HG02763 (cell line): ENCODE measurements around the gene MAPKAP1.
"Not testable (repeated sequence)": the region's sequence is repeated elsewhere in the genome, so short reads cannot be mapped to it uniquely, and the experiment has no call there.

Experiments used
- ATAC-seq: cut with Tn5 transposase; IDR thresholded peaks from one replicate; pipeline ENCODE4 v1.9.1; 2021; ENCODE audit warnings: mild to moderate bottlenecking, moderate library complexity; ENCODE audit not compliant: unreplicated experiment

Gene MAPKAP1

DNA sequence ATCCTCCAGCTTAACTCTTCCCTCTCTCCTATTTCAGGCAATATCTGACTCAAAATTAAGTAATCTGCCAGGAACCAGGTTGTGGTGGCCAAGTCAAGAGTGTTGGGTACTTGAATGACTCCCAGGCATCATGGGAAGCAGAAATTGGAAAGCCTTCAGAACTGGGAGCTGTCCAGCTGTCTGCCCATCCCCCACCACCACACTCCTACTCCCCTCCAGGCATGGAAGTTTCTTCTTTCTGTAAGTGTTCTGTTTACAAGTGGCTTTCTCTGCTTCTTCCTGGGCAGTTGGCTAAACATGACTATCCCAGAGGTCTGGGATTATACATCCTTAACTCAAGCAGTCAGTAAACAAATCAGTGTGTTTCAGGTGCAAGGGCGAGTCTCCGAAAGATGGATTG lies 25.6 kb upstream of the MAPKAP1 start:
- ATAC-seq: no peak

DNA sequence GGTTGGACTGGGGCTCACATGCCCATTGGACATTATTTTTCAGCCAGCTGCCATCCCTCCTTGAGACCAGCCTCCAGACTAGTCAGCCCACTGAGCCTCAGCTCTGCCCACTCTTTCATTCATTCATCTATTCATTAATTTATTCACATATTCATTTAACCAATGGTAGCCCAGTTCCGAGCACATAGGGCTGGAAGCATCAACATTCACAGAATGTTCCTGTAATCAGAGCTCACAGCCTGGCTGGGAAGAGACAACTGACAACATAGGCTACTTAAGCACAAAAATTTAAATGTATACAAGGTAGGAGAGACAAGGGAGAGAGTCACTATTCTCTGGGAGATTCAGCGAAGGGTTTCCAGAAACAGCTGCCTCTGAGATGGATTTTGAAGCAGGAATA lies 23.2 kb upstream of the MAPKAP1 start:
- ATAC-seq: no peak

DNA sequence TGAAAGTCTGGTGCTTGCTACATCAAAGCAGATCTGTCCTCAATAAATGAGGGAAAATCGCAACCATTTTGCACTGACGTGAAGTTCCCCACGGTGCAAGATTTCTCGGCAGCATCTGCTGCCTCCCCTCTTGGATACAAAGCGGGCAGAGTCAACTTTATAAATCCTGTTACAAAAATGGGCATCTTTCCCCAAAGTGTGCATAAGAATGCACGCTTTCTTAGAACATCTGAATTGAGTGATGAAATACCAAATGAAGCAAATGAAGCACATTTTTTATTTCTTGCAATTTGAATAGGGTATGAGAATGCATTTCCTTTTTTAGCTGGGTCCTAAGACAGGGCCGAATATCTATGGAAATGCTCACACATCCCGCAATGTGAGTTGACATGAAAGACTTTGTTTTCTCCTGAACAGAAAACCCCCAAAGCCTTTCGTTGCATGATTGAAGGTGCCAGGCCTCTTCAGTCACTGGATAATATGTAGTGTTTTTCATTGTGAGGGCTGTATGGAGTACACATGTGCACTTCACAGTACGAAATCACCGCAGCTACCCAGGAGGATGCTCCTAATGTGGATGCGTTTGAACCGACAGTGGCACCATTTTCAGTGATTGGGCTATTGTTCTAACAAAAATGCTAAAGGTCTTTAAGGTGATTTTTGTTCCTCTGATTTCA lies 19.6 kb upstream of the MAPKAP1 start:
- no peak for ATAC-seq

DNA sequence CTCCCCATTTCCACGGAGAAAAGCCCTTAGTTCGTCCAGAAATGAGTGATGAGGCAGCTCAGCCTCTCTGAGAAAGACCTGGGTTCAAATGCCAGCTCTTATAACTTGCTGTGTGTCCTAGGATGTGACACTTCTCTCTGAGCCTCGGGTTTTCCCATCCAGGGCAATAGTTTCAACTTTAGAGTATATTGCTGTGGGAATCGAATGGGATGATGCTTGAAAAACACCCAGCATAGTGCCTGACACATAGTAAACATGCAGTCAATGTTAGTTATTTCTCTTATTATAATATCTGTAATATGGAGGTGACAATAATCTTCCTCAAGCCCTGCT lies 430 bp upstream of the MAPKAP1 start:
- peak; percentile 17 for ATAC-seq

DNA sequence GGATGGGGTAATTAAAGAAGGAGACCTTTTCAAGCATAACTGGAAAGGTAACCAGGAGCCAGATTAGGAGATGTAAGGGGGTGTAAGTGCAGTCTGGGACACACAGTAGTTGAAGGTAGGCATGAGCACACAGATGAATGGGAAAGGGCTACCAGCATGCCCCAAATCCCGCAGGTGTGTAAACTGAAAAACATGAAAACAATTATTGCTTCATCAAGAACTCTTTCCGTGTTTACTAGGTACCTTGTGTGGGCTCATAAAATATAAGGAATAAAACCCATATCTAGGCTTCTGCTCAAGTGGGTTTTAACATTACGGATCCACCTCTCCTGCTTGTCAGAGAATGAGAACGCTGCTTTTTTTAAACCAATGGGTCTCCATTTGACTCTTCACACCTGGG lies 1.1 kb downstream of the MAPKAP1 start:
- no peak for ATAC-seq

DNA sequence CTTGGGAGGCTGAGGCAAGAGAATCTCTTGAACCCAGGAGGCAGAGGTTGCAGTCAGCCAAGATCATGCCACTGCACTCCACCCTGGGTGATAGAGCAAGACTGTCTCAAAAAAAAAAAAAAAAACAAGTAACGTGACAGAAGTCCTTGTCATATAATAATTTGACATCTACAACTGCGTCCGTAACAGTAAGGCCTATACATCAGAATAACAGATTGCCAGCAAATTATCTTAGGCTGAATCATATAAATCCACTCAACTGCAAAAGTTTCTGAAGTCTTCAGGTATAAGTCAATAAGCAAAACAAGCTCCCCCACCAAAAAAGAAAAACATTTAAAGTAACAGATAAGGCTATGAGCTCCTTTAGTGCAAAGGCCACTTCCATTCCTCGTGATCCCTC lies 3.3 kb downstream of the MAPKAP1 start:
- ATAC-seq: no peak

DNA sequence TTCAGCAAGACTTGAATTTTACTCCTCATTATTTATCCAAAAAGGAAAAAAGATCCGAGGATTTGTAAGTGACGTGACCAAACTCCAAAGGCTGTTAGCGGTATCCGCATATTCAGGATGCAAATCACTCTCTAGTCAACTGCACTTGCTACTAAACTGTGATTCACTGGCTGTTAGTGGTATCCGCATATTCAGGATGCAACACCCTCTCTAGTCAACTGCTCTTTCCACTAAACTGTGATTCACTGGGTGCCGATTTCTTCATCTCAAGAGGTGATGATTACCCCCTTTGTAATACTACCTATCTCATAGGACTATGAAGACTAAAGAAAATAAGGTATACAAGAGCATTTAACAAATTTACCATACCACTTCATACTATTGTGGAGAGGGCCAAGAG lies 5.7 kb downstream of the MAPKAP1 start:
- no peak for ATAC-seq

DNA sequence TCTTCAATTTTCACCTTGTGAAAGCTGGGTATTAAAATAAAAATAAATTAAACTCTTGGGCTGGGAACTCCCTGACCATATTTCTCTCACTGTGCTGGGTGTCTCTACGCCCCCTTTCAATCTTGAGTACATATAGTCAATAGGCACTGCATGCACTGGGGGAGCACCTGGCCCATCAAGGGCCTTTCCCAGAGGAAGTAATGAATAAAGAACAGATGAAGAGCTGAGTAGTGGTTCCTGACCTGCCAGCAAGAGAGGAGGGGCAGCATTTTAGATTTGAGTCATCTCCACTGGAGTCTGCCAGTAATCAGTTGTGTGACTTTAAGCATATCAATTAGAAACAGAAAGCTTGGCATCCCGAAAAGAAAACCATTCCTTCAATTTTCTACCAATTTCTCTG lies 6.2 kb downstream of the MAPKAP1 start:
- peak; percentile 67 for ATAC-seq

DNA sequence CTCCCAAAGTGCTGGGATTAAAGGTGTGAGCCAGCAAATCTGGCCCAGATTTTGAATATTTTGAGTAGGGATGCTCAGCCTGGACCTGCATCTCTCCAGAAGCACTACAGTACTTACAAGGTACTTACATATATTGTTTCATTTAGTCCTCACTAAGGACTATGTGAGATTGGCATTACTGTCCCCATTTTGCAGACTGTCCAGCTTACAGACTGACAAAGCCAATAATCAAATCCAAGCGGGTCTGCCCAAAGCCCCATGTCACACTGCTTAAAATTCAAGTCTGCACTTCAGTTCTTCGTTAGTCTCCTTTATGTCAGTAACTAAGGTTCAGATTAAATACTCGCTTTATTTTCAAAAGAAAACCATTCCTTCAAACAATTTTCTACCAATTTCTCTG lies 7.1 kb downstream of the MAPKAP1 start:
- ATAC-seq: no peak

DNA sequence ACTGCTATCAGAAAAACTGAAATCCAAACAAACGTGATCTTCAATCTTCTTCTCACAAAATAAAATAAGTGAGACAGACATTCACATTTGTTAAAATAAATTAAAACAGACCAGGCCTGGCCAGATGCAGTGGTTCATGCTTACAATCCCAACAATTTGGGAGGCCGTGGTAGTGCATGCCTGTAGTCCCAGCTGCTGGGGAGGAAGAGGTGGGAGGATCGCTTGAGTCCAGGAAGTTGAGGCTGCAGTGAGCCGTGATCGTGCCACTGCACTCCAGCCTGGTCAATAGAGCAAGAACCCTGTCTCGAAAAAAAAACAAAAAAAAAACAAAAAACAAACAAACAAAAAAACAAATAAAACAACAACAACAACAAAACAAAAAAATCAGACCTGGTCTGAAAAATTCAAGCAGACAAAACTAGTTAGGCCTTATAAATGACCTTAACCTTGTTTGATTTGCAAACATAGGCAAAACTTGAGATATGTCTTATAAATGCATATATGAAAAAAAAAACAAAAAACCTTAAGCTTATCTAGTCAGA lies 10.8 kb downstream of the MAPKAP1 start:
- no peak for ATAC-seq

DNA sequence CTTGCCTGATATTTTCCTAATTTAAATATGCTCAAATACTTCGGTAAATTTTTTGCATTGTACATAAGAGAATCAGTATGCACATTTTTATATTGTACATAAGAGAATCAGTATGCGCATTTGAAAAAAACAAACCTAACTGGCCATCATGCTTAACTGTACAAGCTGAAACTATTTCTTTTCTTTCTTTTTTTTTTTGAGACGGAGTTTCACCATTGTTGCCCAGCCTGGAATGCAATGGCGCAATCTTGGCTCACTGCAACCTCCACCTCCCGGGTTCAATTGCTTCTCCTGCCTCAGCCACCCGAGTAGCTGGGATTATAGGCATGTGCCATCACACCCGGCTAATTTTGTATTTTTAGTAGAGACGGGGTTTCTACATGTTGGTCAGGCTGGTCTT lies 11.5 kb downstream of the MAPKAP1 start:
- ATAC-seq: not testable (repeated sequence)

DNA sequence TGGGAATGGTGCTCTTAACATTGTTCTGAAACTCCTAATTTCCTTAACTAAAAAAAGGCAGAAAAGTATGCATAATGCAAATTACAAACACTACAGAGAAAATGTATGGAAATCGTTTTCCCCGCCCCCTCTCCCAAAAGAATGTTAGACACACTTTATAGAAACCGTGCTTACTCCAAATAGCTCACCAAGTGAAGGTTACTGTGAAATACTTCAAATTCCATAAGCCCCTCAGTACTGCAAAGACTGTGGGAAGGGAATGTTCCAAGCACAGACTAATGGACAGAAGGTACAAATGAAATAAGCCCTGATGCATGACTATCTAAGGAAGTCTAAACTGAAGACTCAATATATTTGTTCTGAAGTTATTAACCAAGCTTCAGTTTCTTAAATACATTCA lies 12.5 kb downstream of the MAPKAP1 start:
- ATAC-seq: no peak

DNA sequence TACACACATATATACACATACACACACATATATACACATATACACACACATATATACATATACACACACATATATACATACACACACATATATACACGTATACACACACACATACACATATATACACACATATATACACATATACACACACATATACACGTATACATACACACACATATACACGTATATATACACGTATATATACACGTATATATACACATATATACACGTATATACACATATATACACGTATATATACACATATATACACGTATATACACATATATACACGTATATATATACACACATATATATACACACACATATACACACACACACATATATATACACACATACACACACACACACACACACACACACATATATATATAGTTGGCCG lies 13.5 kb downstream of the MAPKAP1 start:
- not testable (repeated sequence) for ATAC-seq

DNA sequence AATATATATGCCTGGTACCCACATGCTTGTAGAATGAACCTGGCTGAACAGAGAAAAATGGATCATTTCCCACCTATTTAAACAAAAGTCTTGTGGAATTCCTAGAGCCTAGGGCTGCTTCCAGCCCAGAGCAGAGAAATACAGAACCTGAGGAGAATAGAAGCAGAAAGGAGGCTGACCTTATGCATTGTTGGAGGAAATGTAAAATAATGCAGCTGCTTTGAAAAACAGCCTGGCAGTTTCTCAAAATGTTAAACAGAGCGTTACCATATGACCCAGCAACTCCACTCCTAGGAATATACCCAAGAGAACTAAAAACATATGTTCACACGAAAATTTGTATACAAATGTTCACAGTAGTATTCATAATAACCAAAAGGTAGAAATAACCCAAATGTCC lies 15.1 kb downstream of the MAPKAP1 start:
- no peak for ATAC-seq

DNA sequence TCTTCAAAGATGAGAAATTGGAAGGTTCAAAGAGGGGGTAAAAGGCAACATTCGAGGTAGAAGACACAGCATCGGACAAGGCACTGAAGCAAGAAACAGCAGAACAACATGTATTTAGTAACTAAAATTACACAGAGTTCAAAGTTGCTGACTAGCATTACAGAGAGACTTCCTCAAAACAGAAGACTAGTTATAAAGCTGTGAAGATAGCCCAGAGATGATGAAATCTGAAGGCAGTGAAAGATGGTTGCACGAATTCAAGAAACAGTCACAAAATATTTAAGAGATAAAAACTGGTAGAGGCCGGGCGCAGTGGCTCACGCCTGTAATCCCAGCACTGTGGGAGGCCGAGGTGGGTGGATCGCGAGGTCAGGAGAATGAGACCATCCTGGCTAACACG lies 16.3 kb downstream of the MAPKAP1 start:
- ATAC-seq: no peak

DNA sequence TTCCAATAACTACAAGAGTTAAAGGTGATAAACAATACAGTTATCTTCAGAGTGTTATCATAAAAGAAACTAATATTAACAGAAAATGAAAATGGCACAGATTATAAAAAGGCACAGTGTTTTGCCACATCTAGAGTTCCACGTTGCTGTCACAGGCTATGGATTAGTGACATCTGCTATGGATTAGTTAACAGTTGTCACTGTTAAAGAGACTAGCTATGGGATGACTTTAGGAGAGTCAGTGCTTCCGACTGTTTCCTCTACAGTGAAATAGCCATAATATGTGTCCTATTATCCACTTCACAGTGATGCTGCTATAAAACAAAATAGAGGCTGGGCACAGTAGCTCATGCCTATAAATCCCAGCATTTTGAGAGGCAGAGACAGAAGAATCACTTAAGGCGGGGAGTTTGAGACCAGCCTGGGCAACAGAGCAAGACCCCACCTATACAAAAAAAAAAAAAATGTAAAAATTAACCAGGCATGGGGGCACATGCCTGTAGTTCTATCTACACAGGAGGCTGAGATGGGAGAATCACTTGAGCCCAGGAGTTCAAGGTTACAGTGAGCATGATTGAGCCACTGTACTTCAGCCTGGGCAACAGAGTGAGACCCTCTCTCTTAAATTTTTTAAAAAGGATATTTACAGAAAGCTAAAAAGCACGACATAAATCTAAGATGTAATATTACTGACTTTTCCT lies 19.7 kb downstream of the MAPKAP1 start:
- no peak for ATAC-seq

DNA sequence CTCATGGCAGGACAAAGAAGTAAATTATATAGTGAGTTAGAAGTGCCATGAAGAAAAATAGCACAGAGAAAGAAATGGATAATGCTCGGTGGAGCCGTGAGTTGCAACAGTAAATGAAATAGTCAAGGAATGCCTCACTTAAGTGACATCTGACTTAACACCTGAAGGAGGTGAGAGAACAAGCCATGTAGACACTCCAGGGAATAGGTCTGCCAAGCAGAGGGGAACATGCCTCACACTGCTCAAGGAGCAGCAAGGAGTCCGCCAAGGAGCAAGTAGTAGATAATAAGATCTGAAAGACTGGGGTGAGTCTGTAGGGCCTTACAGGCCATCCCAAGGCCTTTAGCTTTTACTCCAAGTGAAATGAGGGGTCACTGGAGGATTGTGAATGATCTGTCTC lies 21.8 kb downstream of the MAPKAP1 start:
- ATAC-seq: no peak

DNA sequence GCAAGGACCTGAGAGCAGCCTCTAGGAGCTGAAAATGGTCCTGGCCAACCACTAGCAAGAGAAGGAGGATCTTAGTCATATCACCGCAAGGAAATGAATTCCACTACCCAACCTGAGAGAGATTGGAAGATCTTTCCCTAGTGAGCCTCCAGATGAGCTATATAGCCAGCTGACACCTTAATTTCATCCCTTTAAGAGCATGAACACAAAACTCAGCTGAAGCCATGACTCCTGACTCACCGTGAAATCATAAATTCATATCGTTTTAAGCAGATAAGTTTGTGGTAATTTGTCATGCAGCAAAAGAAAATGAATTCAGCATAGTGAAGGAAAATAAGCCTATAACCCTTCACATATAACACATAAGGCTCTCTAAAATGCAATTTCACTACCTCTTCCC lies 23.5 kb downstream of the MAPKAP1 start:
- no peak for ATAC-seq

DNA sequence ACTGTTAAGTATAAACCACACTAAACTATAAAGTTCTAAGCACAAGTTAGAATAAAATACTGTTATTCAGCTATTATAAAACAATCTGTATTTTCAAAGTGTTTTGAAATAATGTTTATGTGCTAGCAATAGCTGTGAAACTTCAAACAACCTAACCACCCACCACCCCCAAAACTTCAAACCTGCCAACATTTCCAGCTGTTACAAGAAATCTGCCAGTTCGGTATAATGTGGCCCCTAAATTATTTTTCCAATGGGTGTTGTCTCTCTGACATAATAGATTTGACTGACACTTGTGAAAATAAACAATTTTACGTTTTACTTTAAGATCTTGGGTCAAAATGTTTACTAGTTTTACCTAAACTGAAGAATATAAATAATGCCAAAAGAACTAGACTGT lies 24.7 kb downstream of the MAPKAP1 start:
- no peak for ATAC-seq

DNA sequence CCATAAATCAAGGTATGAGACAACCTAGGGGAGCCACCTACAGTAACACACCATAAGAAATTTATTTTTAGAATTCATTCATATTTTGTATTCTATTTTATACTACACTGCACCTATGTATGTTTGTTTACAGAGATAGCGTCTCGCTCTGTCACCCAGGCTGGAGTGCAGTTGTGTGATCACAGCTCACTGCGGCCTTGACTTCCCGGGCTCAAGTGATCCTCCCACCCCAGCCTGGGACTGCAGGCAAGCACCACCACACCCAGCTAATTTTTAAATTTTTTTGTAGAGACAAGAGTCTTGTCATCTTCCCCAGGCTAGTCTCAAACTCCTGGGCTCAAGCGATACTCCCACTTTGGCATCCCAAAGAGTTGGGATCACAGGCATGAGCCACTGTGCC lies 25.4 kb downstream of the MAPKAP1 start:
- ATAC-seq: no peak

DNA sequence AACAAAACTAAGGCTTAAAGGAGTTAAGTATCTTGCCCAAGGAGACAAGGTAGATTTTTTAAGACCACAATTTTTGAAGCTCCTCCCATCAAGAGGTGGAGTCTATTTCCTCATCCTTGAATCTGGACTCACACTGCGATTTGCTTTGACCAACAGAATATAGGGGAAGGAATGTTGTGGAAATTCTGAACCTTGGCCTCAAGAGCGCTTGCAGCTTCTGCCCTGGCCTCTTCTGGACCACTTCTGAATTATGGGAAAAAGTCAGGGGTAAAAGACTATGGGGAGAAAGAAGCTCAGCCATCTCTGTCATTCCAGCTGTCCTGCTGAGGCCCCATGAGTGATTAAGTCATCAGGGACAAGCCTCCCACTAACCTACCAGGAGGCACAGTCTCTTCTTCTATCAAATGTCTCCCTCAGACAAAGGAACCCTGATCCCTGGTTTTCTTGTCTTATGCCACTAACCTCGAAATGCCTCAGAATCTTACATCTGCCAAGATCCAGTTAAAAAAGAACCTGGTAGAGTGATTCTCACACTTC lies 25.9 kb downstream of the MAPKAP1 start:
- no peak for ATAC-seq

DNA sequence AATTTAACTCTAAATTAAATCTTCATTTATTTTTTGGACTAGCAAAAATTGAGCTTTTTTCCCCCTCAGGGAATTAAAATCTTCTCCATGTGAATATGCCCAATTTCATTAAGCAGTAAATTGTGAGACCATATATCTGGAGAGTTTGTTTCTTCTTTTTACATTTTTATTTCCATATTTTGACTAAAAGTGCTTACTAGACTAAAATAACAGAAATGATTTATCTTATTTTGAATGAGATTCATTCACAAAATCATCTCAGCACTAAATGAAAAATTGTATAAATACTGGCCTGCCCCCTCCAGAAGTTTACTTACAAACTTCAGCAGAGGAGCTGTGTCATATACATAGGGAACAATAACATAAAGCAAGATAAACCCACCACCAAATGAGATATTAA lies 26.6 kb downstream of the MAPKAP1 start:
- no peak for ATAC-seq
